Heart right ventricle (tissue), 16 donors: Measurements from ENCODE around the gene DUS3L. TPM values are rescaled to one million over a fixed set of nuclear protein-coding genes. Genes with fewer than 3 reads are reported as not detected.

Experiments
- ATAC-seq, 8 donors: fragments of 200-7000 bp; cut with Tn5 transposase; one replicate each; pipeline ENCODE4 v1.9.1; 2020; ENCODE audit warnings: mild to moderate bottlenecking in 8 of 8, moderate library complexity in 8 of 8, moderate number of reproducible peaks in 1 of 8
- DNase-seq, 2 donors: peaks; one replicate each; pipeline ENCODE4 v3.0.0-alpha.2; 2020
- H3K27ac ChIP-seq, 10 donors: fragments of 200-600 bp; sonication (generic) in 2 of 10; one replicate each; pipeline versions ENCODE4 v1.5.0 to v1.8.0; 2020 to 2022; ENCODE audit warnings: mild to moderate bottlenecking in 3 of 10
- H3K27me3 ChIP-seq, 7 donors: fragments of 200-600 bp; one replicate each; pipeline ENCODE4 v1.8.0; 2021 to 2022; ENCODE audit warnings: mild to moderate bottlenecking in 2 of 7
- H3K36me3 ChIP-seq, 9 donors: fragments of 200-600 bp; sonication (generic) in 1 of 9; one replicate each; pipeline versions ENCODE4 v1.5.0 to v1.8.0; 2020 to 2022; ENCODE audit warnings: mild to moderate bottlenecking in 2 of 9
- H3K4me1 ChIP-seq, 9 donors: fragments of 200-600 bp; sonication (generic) in 1 of 9; one replicate each; pipeline versions ENCODE4 v1.5.0 to v1.8.0; 2020 to 2022; ENCODE audit warnings: mild to moderate bottlenecking in 4 of 9
- H3K4me3 ChIP-seq, 10 donors: fragments of 200-600 bp; sonication (generic) in 2 of 10; one replicate each; pipeline versions ENCODE4 v1.5.0 to v1.8.0; 2020 to 2022; ENCODE audit warnings: mild to moderate bottlenecking in 7 of 10, moderate library complexity in 2 of 10
- H3K9me3 ChIP-seq, 11 donors: fragments of 200-600 bp in 10 of 11; sonication (generic) in 2 of 11; one replicate each; pipeline versions ENCODE4 v1.5.0 to v1.8.0; 2013 to 2022; ENCODE audit warnings: mild to moderate bottlenecking in 2 of 11, control low read depth in 1 of 11, moderate library complexity in 1 of 11
- WGBS, 2 donors: extraction: QIAGEN DNeasy Blood & Tissue Kit; methylation state at CpG; one replicate each; pipeline ENCODE4 v1.1.7; 2013; ENCODE audit warnings: inconsistent platforms in 1 of 2; 5-methylcytosine and 5-hydroxymethylcytosine counted together
- intact Hi-C, 10 donors: fragments of 100-400 bp; cut with DNase I; formaldehyde crosslinking; loops; one replicate each; pipeline versions ENCODE4 v1.11.1 to v1.14.2; 2022
- polyA plus RNA-seq, 2 donors: library from polyadenylated mRNA; stranded (reverse); fragments of 200-250 nt; gene quantifications; one replicate each; pipeline ENCODE4 v1.2.3, GENCODE V29; 2013
- total RNA-seq, 10 donors: library from RNA; stranded (reverse); fragmentation: NEBNext Ultra II Directional in 3 of 10; extraction: Animal tissue kit (Norgen Biotek cat#: 25700) in 3 of 10; gene quantifications; one replicate each; pipeline versions ENCODE4 v1.2.1 to v1.2.4, GENCODE V29; 2021 to 2023
- TF ChIP-seq, protein P1 (sequence below), 9 donors: fragments of 200-600 bp; sonication (generic) in 2 of 9; IDR thresholded peaks; one replicate each; pipeline versions ENCODE4 v1.5.0 to v1.8.0; 2021 to 2022; ENCODE audit warnings: antibody characterized with exemption in 9 of 9, mild to moderate bottlenecking in 5 of 9, moderate library complexity in 1 of 9
- donor health status: Arrhythmogenic right ventricular cardiomyopathy.
- donor health status: ischemic (EF 13 %, LVEDD 7.1; RV severe dilation, severe dysfunction).
- donor health status: healthy with polysubstance abuse.
- donor health status: DM: no; HTN: yes; CAD: no.
- donor health status: DM: no; HTN: no; CAD: no.
- donor health status: ischemic (EF 25% LVEDD 6.9; RV normal size, moderate dysfunction).
- donor health status: ischemic (EF 25% LVEDD 5.7; RV mildly dilated, moderate dysfunction).
- donor health status: healthy.
- donor health status: DM: yes; HTN: yes; CAD: no.
- donor health status: Ischemic cardiomyopathy.
- donor health status: ischemic (EF 35%, LVEDD 5.7; RV mildly dilated, moderate dysfunction).
- donor health status: nonischemic (EF 11% LVEDD 7.7; RV severe dilation, severe dysfunction).
- donor health status: DM: yes; HTN: yes; CAD: no.
- donor health status: PGD.
- donor health status: ischemic (EF 29% LVEDD 5.4; RV normal size, mild dysfunction).
- donor health status: nonischemic (EF 23%, LVEDD 6.1; RV moderate dilation, normal function).

The DUS3L gene
- total and polyA plus RNA-seq, 12 donors: 11.5 to 37.7 (median 14.6) TPM

DNA sequence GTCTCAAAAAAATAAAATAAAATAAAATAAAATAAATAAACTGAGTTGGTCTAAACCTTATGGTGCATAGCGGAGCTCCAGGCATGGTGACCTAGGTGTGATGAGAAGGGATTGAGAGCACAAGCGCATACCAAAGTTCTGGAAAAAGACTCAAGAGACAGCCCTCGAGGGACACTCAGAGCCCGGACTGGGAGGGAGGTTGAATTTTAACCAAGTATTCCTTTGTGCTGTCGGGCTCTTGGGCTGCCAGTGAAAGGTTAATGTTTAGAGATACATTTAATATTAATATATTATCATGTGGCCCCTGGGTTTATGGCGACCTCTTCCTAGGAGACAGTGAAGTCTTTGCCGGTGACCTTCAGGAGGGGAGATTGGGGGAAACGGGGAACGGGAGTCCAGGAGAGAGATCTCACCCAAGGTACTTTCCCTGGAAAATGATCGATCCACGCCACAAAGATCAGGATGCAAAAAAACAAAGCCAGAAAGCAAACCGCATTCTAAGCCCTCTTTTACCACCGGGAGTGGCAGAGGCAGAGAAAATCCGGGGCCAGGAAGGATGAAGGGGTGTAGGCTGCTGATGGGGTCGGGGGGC is 46.9 kb upstream of the DUS3L start:
- no peaks in the 10 kb centered on the region for H3K9me3 ChIP-seq
- TF ChIP-seq, protein P1, sequence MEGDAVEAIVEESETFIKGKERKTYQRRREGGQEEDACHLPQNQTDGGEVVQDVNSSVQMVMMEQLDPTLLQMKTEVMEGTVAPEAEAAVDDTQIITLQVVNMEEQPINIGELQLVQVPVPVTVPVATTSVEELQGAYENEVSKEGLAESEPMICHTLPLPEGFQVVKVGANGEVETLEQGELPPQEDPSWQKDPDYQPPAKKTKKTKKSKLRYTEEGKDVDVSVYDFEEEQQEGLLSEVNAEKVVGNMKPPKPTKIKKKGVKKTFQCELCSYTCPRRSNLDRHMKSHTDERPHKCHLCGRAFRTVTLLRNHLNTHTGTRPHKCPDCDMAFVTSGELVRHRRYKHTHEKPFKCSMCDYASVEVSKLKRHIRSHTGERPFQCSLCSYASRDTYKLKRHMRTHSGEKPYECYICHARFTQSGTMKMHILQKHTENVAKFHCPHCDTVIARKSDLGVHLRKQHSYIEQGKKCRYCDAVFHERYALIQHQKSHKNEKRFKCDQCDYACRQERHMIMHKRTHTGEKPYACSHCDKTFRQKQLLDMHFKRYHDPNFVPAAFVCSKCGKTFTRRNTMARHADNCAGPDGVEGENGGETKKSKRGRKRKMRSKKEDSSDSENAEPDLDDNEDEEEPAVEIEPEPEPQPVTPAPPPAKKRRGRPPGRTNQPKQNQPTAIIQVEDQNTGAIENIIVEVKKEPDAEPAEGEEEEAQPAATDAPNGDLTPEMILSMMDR (IDR thresholded peaks at IDR 0.05): no peak
- peaks cover 0 to 7% (median 0%) of the 10 kb centered on the region in 9 donors for H3K4me1 ChIP-seq
- H3K27me3 ChIP-seq: peaks cover 0 to under 1% (median 0%) of the 10 kb centered on the region in 7 donors
- ATAC-seq (no peak), DNase-seq (no peak)
- H3K36me3 ChIP-seq: no peaks in the 10 kb centered on the region
- WGBS, 2 donors: 66 to 69% methylated on average over 15 of the region's 15 CpGs
- H3K27ac ChIP-seq: no peak overlapping the region
- H3K4me3 ChIP-seq: no peak overlapping the region
- intact Hi-C loops: loop anchor here in 1 of 10 donors (10.0 kb wide), 1 partner anchor 47 kb away; no protein-coding TSS in a partner anchor

DNA sequence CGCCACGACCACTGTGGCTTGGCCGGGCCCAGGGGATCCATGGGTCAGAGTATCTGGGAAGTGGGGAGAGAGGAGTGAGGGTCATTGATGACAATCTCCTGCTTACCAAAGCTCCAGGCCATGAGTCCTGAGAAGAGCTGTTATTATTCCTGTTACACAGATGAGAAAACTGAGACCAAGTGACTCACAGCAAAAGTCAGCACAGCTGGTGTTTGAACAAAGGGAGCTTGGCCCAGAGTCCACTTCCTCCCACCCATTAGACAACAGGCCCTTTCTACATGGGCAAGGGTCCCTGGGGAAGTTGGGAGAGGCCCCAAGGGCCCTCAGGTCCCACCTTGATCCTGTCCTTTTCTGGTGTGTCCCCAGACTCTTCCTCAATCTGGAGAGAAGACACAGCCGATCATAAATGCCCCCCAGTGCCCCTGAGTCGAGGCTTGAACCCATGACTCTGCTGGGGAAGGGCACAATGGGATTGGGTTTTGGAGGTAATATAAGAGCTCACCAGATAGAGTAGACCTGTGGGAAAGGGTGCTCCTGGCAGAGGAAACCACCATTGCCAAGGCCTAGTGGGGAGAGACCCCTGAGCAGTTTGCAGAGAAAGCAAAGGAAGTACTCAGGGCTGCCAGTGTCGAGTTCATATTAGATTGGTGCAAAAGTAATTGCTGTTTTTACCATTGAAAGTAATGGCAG is 41.7 kb upstream of the DUS3L start:
- 84 to 88% methylated on average over 6 of the region's 6 CpGs for WGBS, 2 donors
- Histone ChIP-seq H3K4me3 (no peak overlapping the region), H3K27ac (no peak overlapping the region), H3K4me1 (peaks cover 0 to 19% (median 3%) of the 10 kb centered on the region in 9 donors), H3K9me3 (no peaks in the 10 kb centered on the region), H3K36me3 (no peaks in the 10 kb centered on the region), H3K27me3 (peaks cover 0 to 36% (median 23%) of the 10 kb centered on the region in 7 donors)
- no peak for DNase-seq
- TF ChIP-seq, protein P1 (IDR thresholded peaks at IDR 0.05): no peak
- ATAC-seq: no peak
- intact Hi-C loops: loop anchor here in 2 of 10 donors (5.0 to 10.0 kb wide), 2 partner anchors 45 to 52 kb away; no protein-coding TSS in a partner anchor

DNA sequence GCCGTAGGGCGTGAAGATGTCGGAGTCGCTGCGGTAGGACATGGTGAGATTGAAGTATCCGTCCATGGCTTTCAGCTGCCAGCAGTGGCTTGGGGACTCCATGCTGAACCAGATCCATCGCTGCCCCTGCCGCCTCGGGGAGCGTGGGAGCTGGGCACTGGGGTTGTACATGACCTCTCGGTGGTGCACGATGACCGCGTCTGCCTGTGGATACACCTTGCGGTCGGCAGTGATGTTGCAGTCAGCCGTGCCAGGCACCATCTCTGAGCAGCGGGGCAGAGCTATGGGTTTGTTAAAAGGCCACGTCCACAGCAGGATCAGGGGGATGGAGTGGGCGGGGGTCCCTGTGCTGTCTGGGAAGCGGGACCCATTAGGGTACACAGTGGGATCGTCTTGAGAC is 41.1 kb upstream of the DUS3L start:
- no peak overlapping the region for H3K27ac ChIP-seq
- WGBS, 2 donors: 81 to 83% methylated on average over 21 to 22 of the region's 22 CpGs
- intact Hi-C loops: loop anchor here in 2 of 10 donors (5.0 to 10.0 kb wide), 2 partner anchors 45 to 53 kb away; no protein-coding TSS in a partner anchor
- H3K4me3 ChIP-seq: no peak overlapping the region
- no peaks in the 10 kb centered on the region for H3K9me3 ChIP-seq
- peaks cover 0 to 21% (median 3%) of the 10 kb centered on the region in 9 donors for H3K4me1 ChIP-seq
- no peak for DNase-seq
- TF ChIP-seq, protein P1 (IDR thresholded peaks at IDR 0.05): no peak
- ATAC-seq: no peak
- peaks cover 0 to 36% (median 27%) of the 10 kb centered on the region in 7 donors for H3K27me3 ChIP-seq
- H3K36me3 ChIP-seq: no peaks in the 10 kb centered on the region

DNA sequence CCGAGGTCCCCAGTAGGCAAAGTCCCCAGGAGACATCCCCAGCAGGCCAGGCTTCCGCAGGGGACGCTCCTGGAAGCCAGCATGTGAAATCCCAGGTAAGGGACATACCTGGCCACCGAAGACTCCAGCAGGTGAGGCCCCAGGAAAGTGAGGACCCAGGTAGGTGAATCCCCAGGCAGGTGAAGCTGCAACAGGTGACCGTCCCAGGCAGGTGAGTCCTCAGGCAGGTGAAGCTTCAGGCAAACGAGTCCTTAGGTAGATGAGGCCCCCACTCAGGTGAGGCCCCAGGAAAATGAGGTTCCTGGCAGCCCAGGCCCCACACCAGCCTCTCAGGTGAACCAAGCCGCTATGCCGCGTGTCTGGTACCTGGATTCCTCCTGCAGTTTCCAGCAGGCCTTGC is 40.2 kb upstream of the DUS3L start:
- peaks cover 0 to 39% (median 27%) of the 10 kb centered on the region in 7 donors for H3K27me3 ChIP-seq
- DNase-seq: no peak
- peaks cover 0 to 25% (median 3%) of the 10 kb centered on the region in 9 donors for H3K4me1 ChIP-seq
- no peak overlapping the region for H3K4me3 ChIP-seq
- no peaks in the 10 kb centered on the region for H3K36me3 ChIP-seq
- H3K9me3 ChIP-seq: no peaks in the 10 kb centered on the region
- 82 to 88% methylated on average over 9 of the region's 9 CpGs for WGBS, 2 donors
- TF ChIP-seq, protein P1 (IDR thresholded peaks at IDR 0.05): no peak
- ATAC-seq: no peak
- intact Hi-C loops: loop anchor here in 2 of 10 donors (5.0 to 10.0 kb wide), 2 partner anchors 46 to 54 kb away; no protein-coding TSS in a partner anchor
- no peak overlapping the region for H3K27ac ChIP-seq
